Thyroid gland (tissue), 4 donors: ENCODE data around the gene HIVEP3.
A peak's percentile ranks its signal among the peaks of the same experiment; 100 is the strongest.

ENCODE experiments used
- POLR2A ChIP-seq, 2 donors: fragments of 450-650 bp; IDR thresholded peaks; one replicate each; pipeline ENCODE4 v1.6.1; 2017; ENCODE audit warnings: antibody characterized with exemption in 2 of 2, mild to moderate bottlenecking in 2 of 2, moderate library complexity in 1 of 2
- TF ChIP-seq, protein P1 (sequence below), 6 experiments: fragments of 200-600 bp in 3 of 6; fragments of 450-650 bp in 3 of 6; sonication (generic) in 3 of 6; IDR thresholded peaks; one replicate each; pipeline ENCODE4 v1.5.1; 2016 to 2019; ENCODE audit warnings: antibody characterized with exemption in 6 of 6, mild to moderate bottlenecking in 2 of 6, inconsistent platforms in 1 of 6, moderate library complexity in 1 of 6

DNA sequence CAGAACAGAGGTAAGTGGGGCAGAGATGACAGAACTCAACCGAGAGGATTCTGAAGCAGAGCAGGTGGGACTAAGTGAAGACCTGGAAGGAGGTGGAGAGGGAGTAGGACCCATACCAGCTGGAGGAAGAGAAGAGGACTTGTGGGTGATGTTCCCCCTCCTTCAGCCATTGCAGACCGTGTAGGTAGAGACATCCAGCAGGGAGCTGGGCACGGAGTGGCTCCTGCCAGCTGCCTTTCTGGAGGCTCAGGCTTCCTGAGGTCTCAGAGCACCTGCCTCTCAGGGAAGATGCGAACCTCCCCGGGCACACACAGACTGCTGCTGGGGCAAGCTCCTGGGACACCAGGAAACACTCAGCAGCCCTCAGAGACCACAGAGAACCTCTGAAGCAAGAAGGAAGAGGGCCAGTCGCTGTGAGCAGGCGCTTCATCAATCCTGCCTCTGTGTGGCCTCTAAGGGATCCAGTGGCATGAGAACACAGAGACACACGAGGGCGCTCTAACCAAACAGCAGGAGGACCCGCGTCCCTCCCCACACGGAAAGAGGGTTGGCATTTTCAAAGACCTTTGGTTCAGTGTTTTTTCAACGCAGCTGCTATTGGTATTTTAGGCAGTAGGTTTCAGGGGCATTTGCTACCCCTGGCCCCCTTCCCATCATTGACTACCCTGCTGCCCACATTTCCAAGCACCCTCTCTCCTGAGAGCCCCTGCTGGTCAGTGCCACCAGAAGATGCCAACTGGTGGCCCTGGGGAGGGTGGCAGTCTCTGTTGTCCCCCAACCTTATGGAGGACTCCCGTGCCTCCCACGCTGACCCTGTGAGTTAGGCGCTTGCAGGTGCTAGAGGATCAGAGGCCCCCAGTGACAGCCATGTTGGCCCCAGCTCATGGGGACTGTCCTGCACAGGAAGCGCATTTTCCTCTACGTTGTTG, 344.7 kb downstream of the HIVEP3 start:
- no peak for TF ChIP-seq POLR2A (IDR thresholded peaks at IDR 0.05)
- TF ChIP-seq, protein P1, sequence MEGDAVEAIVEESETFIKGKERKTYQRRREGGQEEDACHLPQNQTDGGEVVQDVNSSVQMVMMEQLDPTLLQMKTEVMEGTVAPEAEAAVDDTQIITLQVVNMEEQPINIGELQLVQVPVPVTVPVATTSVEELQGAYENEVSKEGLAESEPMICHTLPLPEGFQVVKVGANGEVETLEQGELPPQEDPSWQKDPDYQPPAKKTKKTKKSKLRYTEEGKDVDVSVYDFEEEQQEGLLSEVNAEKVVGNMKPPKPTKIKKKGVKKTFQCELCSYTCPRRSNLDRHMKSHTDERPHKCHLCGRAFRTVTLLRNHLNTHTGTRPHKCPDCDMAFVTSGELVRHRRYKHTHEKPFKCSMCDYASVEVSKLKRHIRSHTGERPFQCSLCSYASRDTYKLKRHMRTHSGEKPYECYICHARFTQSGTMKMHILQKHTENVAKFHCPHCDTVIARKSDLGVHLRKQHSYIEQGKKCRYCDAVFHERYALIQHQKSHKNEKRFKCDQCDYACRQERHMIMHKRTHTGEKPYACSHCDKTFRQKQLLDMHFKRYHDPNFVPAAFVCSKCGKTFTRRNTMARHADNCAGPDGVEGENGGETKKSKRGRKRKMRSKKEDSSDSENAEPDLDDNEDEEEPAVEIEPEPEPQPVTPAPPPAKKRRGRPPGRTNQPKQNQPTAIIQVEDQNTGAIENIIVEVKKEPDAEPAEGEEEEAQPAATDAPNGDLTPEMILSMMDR (IDR thresholded peaks at IDR 0.05): peak; percentile 71 to 94 (median 90)
